DND-41 (cell line): ENCODE data around the gene DIPK1C.

Source experiments
- ATAC-seq: fragments of 200-7000 bp; cut with Tn5 transposase; 3 replicates; pipeline ENCODE4 v1.9.1; 2021; ENCODE audit warnings: low read depth; ENCODE audit not compliant: insufficient read depth
- DNase-seq: peaks from one replicate; pipeline ENCODE4 v3.0.0-alpha.2; 2020
- H2AFZ ChIP-seq: 2 replicates; pipeline ENCODE4 v1.6.0; 2012; ENCODE audit warnings: low read depth, low read length
- H3K27ac ChIP-seq: 2 replicates; pipeline ENCODE4 v1.5.1; 2012; ENCODE audit warnings: low read length, inconsistent platforms
- H3K27me3 ChIP-seq: fragments of 200-600 bp; sonication (generic); 2 replicates; pipeline ENCODE4 v1.6.0; 2012; ENCODE audit warnings: low read length, mild to moderate bottlenecking, inconsistent platforms; ENCODE audit not compliant: insufficient read depth, poor library complexity
- H3K36me3 ChIP-seq: 2 replicates; pipeline ENCODE4 v1.5.1; 2012; ENCODE audit warnings: low read length, inconsistent platforms; ENCODE audit not compliant: insufficient read depth
- H3K4me1 ChIP-seq: 2 replicates; pipeline ENCODE4 v1.5.1; 2012; ENCODE audit warnings: mild to moderate bottlenecking, low read length; ENCODE audit not compliant: insufficient read depth
- H3K4me2 ChIP-seq: 2 replicates; pipeline ENCODE4 v1.6.0; 2012; ENCODE audit warnings: mild to moderate bottlenecking, moderate library complexity, low read length, inconsistent platforms; ENCODE audit not compliant: insufficient read depth
- H3K4me3 ChIP-seq, 2 experiments: fragments of 200-600 bp in 1 of 2; shearing (Covaris generic) in 1 of 2; 2 replicates each; pipeline ENCODE4 v1.5.1; 2012 to 2016; ENCODE audit warnings: inconsistent platforms in 2 of 2, low read length in 2 of 2, mild to moderate bottlenecking in 2 of 2, low read depth in 1 of 2, moderate library complexity in 1 of 2
- H3K79me2 ChIP-seq: 2 replicates; pipeline ENCODE4 v1.6.0; 2012; ENCODE audit warnings: low read length, inconsistent platforms; ENCODE audit not compliant: insufficient read depth
- H3K9ac ChIP-seq: 2 replicates; pipeline ENCODE4 v1.6.0; 2012; ENCODE audit warnings: low read depth, mild to moderate bottlenecking, inconsistent platforms, low read length, moderate library complexity
- H3K9me3 ChIP-seq: 2 replicates; pipeline ENCODE4 v1.5.1; 2012; ENCODE audit warnings: low read length, moderate library complexity, mild to moderate bottlenecking, inconsistent platforms; ENCODE audit not compliant: insufficient read depth, severe bottlenecking
- H4K20me1 ChIP-seq: 2 replicates; pipeline ENCODE4 v1.6.0; 2012; ENCODE audit warnings: low read length; ENCODE audit not compliant: insufficient read depth
- EZH2 ChIP-seq: IDR thresholded peaks from 3 replicates; pipeline ENCODE4 v1.6.1; 2012; ENCODE audit warnings: borderline replicate concordance, low read depth, mild to moderate bottlenecking, moderate library complexity, low read length, inconsistent platforms; ENCODE audit not compliant: severe bottlenecking
- TF ChIP-seq, protein P1 (sequence below): IDR thresholded peaks from 2 replicates; pipeline ENCODE4 v1.5.1; 2012; ENCODE audit warnings: borderline replicate concordance, low read length, moderate library complexity, mild to moderate bottlenecking; ENCODE audit not compliant: poor library complexity, severe bottlenecking; ENCODE audit errors: extremely low read depth

DIPK1C gene

DNA sequence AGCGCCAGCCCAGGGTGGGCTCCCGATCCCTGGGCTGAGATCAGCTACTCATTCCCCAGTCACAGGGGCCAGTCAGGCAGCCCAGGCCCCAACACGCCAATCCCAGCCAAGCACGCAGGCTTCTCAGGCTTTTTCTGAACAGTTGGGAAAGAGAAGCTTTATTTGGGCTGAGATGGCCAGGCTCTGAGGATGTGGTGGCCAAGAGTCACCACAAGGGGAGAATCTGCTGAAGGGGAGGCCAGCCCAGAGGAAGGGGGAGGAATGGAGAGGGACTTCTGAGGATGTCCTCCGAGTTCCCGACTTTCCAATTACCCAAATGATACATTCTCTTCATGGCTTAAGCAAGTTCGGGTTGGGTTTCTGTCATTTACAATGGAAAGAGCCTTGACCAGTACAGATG is 2.8 kb upstream of the DIPK1C start:
- no peak overlapping the region for H3K4me3 ChIP-seq
- H3K27me3 ChIP-seq = no peaks in the 10 kb centered on the region

DNA sequence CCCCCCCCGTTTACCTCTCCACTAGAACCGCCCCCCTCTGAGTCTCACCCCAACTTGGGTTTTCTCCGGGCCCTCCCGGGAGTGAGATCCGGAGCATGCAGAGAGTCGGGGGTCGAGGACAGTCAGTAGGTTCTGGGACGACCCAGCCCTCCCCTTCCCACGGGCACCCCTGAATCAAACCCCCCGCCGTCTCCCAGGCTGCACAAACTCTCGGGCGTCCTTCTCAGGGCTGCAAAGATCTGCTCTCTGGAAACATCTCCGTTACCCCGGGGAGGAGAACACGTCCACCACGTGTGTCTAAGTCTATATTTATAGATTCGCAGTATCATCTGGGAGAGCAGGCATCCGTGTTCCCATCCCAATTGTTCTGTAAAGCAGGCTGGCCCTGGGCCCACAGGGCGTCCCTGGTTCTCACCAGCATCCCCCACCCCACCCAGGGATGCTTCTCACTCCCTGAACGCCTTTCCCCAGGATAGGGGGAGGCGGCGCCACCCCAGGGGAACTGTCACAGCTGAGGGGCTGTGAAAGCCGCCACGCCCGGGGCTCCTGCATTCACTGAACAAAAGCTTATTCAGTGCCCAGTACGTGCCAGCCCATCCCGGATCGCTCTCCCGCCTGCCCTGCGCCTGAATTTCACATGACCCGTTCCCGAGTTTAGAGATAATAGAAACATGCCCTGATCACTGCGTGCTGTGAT is 765 bp upstream of the DIPK1C start:
- no peak overlapping the region for H3K4me3 ChIP-seq
- ATAC-seq = no peak
- H4K20me1 ChIP-seq = no peaks in the 10 kb centered on the region
- H3K9me3 ChIP-seq = no peaks in the 10 kb centered on the region
- no peaks in the 10 kb centered on the region for H3K4me1 ChIP-seq
- H3K4me2 ChIP-seq = no peak overlapping the region
- H3K79me2 ChIP-seq = no peaks in the 10 kb centered on the region
- H2AFZ ChIP-seq = no peak overlapping the region
- H3K27me3 ChIP-seq = peaks cover 5% of the 10 kb centered on the region
- no peak overlapping the region for H3K9ac ChIP-seq
- H3K27ac ChIP-seq = no peak overlapping the region
- DNase-seq = no peak
- no peak for TF ChIP-seq EZH2
- TF ChIP-seq, protein P1, sequence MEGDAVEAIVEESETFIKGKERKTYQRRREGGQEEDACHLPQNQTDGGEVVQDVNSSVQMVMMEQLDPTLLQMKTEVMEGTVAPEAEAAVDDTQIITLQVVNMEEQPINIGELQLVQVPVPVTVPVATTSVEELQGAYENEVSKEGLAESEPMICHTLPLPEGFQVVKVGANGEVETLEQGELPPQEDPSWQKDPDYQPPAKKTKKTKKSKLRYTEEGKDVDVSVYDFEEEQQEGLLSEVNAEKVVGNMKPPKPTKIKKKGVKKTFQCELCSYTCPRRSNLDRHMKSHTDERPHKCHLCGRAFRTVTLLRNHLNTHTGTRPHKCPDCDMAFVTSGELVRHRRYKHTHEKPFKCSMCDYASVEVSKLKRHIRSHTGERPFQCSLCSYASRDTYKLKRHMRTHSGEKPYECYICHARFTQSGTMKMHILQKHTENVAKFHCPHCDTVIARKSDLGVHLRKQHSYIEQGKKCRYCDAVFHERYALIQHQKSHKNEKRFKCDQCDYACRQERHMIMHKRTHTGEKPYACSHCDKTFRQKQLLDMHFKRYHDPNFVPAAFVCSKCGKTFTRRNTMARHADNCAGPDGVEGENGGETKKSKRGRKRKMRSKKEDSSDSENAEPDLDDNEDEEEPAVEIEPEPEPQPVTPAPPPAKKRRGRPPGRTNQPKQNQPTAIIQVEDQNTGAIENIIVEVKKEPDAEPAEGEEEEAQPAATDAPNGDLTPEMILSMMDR = no peak
- no peaks in the 10 kb centered on the region for H3K36me3 ChIP-seq

More for the DNA sequence above, 2.8 kb upstream of the DIPK1C start:
- no peaks in the 10 kb centered on the region for H3K79me2 ChIP-seq
- no peaks in the 10 kb centered on the region for H3K9me3 ChIP-seq
- H3K9ac ChIP-seq = no peak overlapping the region
- H2AFZ ChIP-seq = no peak overlapping the region
- TF ChIP-seq EZH2 = no peak
- TF ChIP-seq, protein P1 = no peak
- H3K4me1 ChIP-seq = no peaks in the 10 kb centered on the region
- DNase-seq = no peak
- H3K27ac ChIP-seq = no peak overlapping the region
- H4K20me1 ChIP-seq = no peaks in the 10 kb centered on the region
- no peaks in the 10 kb centered on the region for H3K36me3 ChIP-seq
- no peak for ATAC-seq
- no peak overlapping the region for H3K4me2 ChIP-seq

DNA sequence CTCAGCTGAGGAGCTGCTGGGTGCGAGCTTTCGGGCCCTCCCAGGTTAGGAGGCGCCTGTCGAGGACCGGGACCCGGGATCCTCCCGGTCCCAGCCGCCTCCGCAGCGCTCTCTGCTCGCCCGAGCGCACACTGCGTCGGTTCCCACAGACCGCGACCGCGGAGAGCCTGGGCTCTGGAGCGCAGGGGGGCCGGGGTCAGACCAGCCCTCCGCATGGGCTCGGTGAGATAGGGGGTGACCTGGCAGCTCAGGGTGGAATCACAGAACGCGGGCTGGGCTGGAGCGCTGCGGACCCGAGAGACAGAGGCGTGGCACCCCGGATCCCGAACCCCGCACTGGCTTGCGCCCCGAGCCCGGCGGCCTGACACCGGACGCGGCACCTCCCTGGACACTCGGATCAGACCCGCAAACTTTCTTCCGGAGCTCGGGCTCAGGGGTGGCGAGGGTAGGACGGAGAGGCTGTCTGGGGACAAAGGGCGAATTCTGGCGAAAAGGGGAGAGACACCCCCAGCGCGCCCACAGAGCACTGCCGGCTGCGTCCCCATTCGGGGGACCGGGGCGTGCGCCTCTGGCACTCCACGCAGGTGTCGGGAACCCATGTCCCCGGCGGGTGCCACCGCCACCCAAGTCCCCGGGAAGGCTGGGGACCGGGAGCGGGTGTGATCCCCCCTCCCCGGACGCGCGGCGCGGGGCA is 612 bp downstream of the DIPK1C start:
- Histone ChIP-seq H2AFZ (no peak overlapping the region), H4K20me1 (no peaks in the 10 kb centered on the region), H3K27ac (no peak overlapping the region), H3K4me1 (no peaks in the 10 kb centered on the region), H3K9ac (no peak overlapping the region), H3K79me2 (no peaks in the 10 kb centered on the region), H3K4me2 (no peak overlapping the region), H3K4me3 (no peak overlapping the region), H3K9me3 (no peaks in the 10 kb centered on the region), H3K36me3 (no peaks in the 10 kb centered on the region), H3K27me3 (peaks cover 5% of the 10 kb centered on the region)
- TF ChIP-seq EZH2 = no peak
- TF ChIP-seq, protein P1 = no peak
- no peak for ATAC-seq
- no peak for DNase-seq
